HepG2 (cell line): Measurements from ENCODE around the gene TREM1. TPM values are rescaled to one million over a fixed set of nuclear protein-coding genes. Genes with fewer than 3 reads are reported as not detected.

ENCODE experiments used
- FIP1L1 ChIP-seq: fragments of 200-400 bp; formaldehyde crosslinking; IDR thresholded peaks from 2 replicates; pipeline ENCODE4 v1.6.1; 2018; ENCODE audit warnings: low read depth, mild to moderate bottlenecking, low read length, moderate library complexity, borderline replicate concordance; ENCODE audit not compliant: insufficient read depth
- KDM1A ChIP-seq: IDR thresholded peaks from 2 replicates; pipeline ENCODE4 v1.6.1; 2016; ENCODE audit warnings: missing compliant biosample characterization
- MTA1 ChIP-seq: sonication (generic); formaldehyde crosslinking; IDR thresholded peaks from 2 replicates; pipeline ENCODE4 v1.4.0; 2020; ENCODE audit warnings: missing genetic modification reagents, mild to moderate bottlenecking, borderline replicate concordance
- MXD4 ChIP-seq: IDR thresholded peaks from 2 replicates; pipeline ENCODE4 v1.6.1; 2016; ENCODE audit warnings: mild to moderate bottlenecking, missing biosample characterization, missing genetic modification reagents
- RCOR2 ChIP-seq: IDR thresholded peaks from 2 replicates; pipeline ENCODE4 v1.6.1; 2016; ENCODE audit warnings: missing biosample characterization, missing genetic modification reagents
- RNF2 ChIP-seq: fragments of 450-650 bp; conservative IDR thresholded peaks from 2 replicates; pipeline ENCODE4 v1.6.1; 2016; ENCODE audit warnings: low read depth
- SOX5 ChIP-seq: IDR thresholded peaks from 2 replicates; pipeline ENCODE4 v1.6.1; 2016; ENCODE audit warnings: borderline replicate concordance
- STAG1 ChIP-seq: sonication (generic); formaldehyde crosslinking; IDR thresholded peaks from 2 replicates; pipeline ENCODE4 v1.4.0; 2020; ENCODE audit warnings: missing genetic modification reagents
- XBP1 ChIP-seq: sonication (generic); formaldehyde crosslinking; IDR thresholded peaks from 2 replicates; pipeline ENCODE4 v1.5.0; 2020; ENCODE audit warnings: missing genetic modification reagents
- ZFP36L1 ChIP-seq: sonication (generic); formaldehyde crosslinking; IDR thresholded peaks from 2 replicates; pipeline ENCODE4 v1.8.0; 2022; ENCODE audit warnings: mild to moderate bottlenecking, missing genetic modification reagents, moderate library complexity
- ZNF121 ChIP-seq: sonication (generic); formaldehyde crosslinking; IDR thresholded peaks from 2 replicates; pipeline ENCODE4 v1.5.0; 2020; ENCODE audit warnings: mild to moderate bottlenecking, missing genetic modification reagents
- ZNF296 ChIP-seq: sonication (generic); formaldehyde crosslinking; conservative IDR thresholded peaks from 2 replicates; pipeline ENCODE4 v1.5.0; 2020; ENCODE audit warnings: mild to moderate bottlenecking, missing genetic modification reagents
- ZNF468 ChIP-seq: sonication (generic); formaldehyde crosslinking; IDR thresholded peaks from 2 replicates; pipeline ENCODE4 v1.8.0; 2022; ENCODE audit warnings: mild to moderate bottlenecking, moderate library complexity, missing genetic modification reagents
- polyA plus RNA-seq, 8 experiments: library from polyadenylated mRNA; depleted of rRNA in 3 of 8; stranded (reverse) in 7 of 8; unstranded in 1 of 8; fragments of >200 nt; fragmentation: Illumina TruSeq in 4 of 8; extraction: Trizol in 4 of 8; gene quantifications; 2 replicates each; pipeline versions ENCODE4 v1.2.1 to v1.2.3, GENCODE V29; 2011 to 2016; ENCODE audit warnings: low read depth in 4 of 8, missing spikeins in 1 of 8, mixed read lengths in 1 of 8; ENCODE audit not compliant: insufficient read depth in 1 of 8
- total RNA-seq, 5 experiments: library from RNA; depleted of rRNA; stranded (reverse); fragments of >200 nt; fragmentation: Illumina TruSeq; extraction: Trizol; gene quantifications; 2 replicates each; pipeline ENCODE4 v1.2.3, GENCODE V29; 2016; ENCODE audit warnings: low read depth in 1 of 5
- TF ChIP-seq, protein P1 (sequence below): sonication (generic); formaldehyde crosslinking; IDR thresholded peaks from 2 replicates; pipeline ENCODE4 v1.4.0; 2020; ENCODE audit warnings: missing genetic modification reagents
- TF ChIP-seq, protein P2 (sequence below), 2 experiments: sonication (generic) in 1 of 2; formaldehyde crosslinking in 1 of 2; IDR thresholded peaks; 2 replicates each; pipeline versions ENCODE4 v1.4.0 to v1.6.1; 2016 to 2020; ENCODE audit warnings: borderline replicate concordance in 1 of 2, low read depth in 1 of 2, mild to moderate bottlenecking in 1 of 2, missing genetic modification reagents in 1 of 2
- TF ChIP-seq, protein P3 (sequence below), 2 experiments: IDR thresholded peaks; 2 replicates each; pipeline ENCODE4 v1.6.1; 2011 to 2012; ENCODE audit warnings: low read length in 2 of 2, borderline replicate concordance in 1 of 2, low read depth in 1 of 2, mild to moderate bottlenecking in 1 of 2, moderate library complexity in 1 of 2

The TREM1 gene
- total and polyA plus RNA-seq, 2 of the 13 experiments (the other 11 are each of a cell fraction or from before 2014, with no cell fraction given): 0.49 TPM; not detected in 1

DNA sequence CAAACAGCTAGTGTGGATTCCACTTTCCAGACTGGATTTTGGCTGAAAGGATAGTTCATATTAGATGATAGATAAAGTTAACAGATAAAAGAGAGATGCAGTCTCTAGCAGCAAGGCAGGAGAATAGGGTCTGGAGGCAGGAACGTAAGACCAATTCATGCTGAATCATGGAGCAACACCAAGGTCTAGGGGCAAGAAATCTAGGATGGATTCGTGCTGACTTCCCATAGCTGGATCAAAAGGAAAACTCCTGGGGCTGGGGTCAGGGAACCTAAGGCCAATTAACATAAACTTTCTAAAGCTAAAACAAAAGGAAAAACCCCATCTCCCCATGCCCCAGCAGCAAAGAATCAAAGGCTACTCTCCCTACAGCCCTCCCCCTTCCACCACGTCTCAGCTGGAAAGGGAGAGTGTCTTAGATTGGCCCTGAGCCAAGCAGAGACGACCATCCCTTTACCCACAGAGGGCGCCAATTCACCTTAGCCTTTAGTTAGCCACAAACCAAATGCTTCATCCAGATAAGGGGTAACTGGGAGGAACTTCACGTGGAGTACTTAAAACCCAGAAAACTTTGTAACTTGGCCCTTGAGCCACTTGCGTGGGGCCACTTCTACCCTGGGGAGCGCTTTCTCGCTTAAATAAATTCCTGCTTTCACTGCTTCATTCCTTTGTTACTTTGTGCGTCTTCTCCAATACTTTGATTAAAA lies 7.6 kb downstream of the TREM1 start (continued):
- TF ChIP-seq, protein P1, sequence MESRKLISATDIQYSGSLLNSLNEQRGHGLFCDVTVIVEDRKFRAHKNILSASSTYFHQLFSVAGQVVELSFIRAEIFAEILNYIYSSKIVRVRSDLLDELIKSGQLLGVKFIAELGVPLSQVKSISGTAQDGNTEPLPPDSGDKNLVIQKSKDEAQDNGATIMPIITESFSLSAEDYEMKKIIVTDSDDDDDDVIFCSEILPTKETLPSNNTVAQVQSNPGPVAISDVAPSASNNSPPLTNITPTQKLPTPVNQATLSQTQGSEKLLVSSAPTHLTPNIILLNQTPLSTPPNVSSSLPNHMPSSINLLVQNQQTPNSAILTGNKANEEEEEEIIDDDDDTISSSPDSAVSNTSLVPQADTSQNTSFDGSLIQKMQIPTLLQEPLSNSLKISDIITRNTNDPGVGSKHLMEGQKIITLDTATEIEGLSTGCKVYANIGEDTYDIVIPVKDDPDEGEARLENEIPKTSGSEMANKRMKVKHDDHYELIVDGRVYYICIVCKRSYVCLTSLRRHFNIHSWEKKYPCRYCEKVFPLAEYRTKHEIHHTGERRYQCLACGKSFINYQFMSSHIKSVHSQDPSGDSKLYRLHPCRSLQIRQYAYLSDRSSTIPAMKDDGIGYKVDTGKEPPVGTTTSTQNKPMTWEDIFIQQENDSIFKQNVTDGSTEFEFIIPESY: no peak
- TF ChIP-seq, protein P2, sequence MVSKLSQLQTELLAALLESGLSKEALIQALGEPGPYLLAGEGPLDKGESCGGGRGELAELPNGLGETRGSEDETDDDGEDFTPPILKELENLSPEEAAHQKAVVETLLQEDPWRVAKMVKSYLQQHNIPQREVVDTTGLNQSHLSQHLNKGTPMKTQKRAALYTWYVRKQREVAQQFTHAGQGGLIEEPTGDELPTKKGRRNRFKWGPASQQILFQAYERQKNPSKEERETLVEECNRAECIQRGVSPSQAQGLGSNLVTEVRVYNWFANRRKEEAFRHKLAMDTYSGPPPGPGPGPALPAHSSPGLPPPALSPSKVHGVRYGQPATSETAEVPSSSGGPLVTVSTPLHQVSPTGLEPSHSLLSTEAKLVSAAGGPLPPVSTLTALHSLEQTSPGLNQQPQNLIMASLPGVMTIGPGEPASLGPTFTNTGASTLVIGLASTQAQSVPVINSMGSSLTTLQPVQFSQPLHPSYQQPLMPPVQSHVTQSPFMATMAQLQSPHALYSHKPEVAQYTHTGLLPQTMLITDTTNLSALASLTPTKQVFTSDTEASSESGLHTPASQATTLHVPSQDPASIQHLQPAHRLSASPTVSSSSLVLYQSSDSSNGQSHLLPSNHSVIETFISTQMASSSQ (IDR thresholded peaks at IDR 0.05; ENCODE audit: low read depth): no peak
- TF ChIP-seq, protein P2 (CRISPR knock-in tag; IDR thresholded peaks at IDR 0.05; ENCODE audit: borderline replicate concordance): no peak
- TF ChIP-seq KDM1A (no peak), FIP1L1 (no peak), ZNF468 (CRISPR knock-in tag) (no peak), RNF2 (no peak), STAG1 (peak; percentile 38), ZNF121 (CRISPR knock-in tag) (no peak), RCOR2 (no peak), XBP1 (CRISPR knock-in tag) (no peak), SOX5 (no peak; the same call in 1 of the 2 replicates), ZFP36L1 (no peak), MTA1 (CRISPR knock-in tag) (no peak), ZNF296 (no peak), MXD4 (0 out of 2 replicates have a peak, but pooled peaks have one; percentile 43)
- TF ChIP-seq, protein P3, sequence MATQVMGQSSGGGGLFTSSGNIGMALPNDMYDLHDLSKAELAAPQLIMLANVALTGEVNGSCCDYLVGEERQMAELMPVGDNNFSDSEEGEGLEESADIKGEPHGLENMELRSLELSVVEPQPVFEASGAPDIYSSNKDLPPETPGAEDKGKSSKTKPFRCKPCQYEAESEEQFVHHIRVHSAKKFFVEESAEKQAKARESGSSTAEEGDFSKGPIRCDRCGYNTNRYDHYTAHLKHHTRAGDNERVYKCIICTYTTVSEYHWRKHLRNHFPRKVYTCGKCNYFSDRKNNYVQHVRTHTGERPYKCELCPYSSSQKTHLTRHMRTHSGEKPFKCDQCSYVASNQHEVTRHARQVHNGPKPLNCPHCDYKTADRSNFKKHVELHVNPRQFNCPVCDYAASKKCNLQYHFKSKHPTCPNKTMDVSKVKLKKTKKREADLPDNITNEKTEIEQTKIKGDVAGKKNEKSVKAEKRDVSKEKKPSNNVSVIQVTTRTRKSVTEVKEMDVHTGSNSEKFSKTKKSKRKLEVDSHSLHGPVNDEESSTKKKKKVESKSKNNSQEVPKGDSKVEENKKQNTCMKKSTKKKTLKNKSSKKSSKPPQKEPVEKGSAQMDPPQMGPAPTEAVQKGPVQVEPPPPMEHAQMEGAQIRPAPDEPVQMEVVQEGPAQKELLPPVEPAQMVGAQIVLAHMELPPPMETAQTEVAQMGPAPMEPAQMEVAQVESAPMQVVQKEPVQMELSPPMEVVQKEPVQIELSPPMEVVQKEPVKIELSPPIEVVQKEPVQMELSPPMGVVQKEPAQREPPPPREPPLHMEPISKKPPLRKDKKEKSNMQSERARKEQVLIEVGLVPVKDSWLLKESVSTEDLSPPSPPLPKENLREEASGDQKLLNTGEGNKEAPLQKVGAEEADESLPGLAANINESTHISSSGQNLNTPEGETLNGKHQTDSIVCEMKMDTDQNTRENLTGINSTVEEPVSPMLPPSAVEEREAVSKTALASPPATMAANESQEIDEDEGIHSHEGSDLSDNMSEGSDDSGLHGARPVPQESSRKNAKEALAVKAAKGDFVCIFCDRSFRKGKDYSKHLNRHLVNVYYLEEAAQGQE (IDR thresholded peaks at IDR 0.05; ENCODE audit: borderline replicate concordance in 1 of 2, low read depth in 1 of 2, low read length in 2 of 2): no peak
